GM18868 (cell line): ENCODE measurements around the gene ACOXL.

Experiments
- ATAC-seq: cut with Tn5 transposase; IDR thresholded peaks from one replicate; pipeline ENCODE4 v1.9.1; 2021; ENCODE audit warnings: mild to moderate bottlenecking, moderate library complexity; ENCODE audit not compliant: unreplicated experiment

The ACOXL gene

GRCh38 chr2:110790907-110791306, 58.5 kb downstream of the ACOXL start:
- no peak for ATAC-seq

GRCh38 chr2:110791435-110791834, 59.1 kb downstream of the ACOXL start:
- no peak for ATAC-seq

DNA sequence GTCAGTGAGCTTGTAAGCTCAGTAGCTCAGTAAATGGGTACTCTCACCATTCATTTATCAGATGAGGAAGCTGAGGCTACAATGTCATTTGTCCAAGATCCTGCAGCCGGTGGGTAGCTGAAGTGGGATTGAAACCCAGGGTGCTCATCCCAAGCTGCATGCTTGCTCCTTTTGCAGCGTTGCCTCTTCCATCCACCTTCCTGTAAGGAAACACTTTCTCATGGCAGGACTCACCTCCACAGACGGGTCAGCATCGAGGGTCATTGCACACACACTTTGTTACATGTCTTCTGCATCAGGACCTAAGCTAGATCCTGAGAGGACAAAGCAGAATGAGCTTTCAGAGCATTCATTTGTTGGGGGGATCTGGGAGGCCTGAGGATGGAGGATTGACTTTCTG, 60.7 kb downstream of the ACOXL start:
- no peak for ATAC-seq

- ATAC-seq: no peak
Observed at GRCh38 chr2:110794390-110794789, 62.0 kb downstream of the ACOXL start.

- ATAC-seq: no peak
Observed at GRCh38 chr2:110794951-110795350, 62.6 kb downstream of the ACOXL start.

- ATAC-seq: no peak
Observed at GRCh38 chr2:110796716-110797301, 64.4 kb downstream of the ACOXL start.

DNA sequence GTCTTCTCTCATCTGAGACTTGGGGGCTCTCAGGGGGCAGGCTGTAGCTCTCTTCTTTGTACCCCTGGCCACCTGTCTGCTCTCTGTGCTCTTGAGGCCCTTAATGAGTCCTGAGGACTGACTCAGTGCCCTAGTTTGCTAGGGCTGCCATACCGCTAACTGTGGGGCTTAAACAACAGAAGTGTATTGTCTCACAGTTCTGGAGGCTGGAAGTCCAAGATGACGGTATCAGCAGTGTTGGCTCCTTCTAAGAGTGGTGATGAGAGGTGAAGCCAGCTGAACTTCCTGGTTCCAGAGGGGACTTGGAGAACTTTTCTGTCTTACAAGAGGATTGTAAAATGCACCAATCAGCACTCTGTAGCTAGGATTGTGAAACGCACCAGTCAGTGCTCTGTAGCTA, 67.0 kb downstream of the ACOXL start:
- no peak for ATAC-seq

DNA sequence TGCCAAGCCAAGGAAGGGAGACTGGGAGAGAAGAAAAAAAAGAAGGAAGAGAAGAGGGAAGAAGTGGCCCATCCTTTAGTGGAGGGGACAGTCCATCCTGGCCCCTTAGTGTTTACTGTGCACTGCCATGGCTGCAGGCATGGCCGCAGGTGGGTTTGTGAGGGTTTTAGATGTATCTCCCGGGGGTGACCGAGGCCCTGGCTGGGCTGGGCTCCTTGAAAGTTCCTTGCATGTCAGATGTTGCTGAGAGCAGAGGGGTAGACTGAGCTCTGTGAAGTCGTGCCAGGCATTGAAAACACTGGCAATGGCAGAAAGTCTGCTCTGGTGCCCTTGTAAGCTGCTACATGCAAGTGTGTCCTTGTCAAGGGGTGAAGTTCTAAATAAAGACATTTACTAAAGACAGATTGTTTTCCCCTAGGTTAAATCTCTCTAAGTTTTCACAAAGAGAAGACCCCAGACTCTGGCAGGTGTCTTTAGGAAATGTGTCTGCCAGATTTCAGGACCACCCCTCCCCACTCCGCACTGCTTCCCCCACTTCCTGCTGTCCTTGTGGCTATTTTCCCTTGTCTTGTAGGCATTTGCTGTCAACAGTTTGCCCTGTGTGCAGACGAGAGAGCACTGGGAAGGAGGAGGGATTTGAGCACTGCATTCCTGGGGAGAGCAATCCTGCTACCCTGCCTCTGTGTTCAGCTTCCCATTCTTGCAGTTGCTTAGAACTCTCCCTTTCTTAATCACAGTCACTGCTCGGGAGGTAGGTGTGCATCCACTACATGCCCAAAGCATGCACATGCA, 68.4 kb downstream of the ACOXL start:
- ATAC-seq: no peak

DNA sequence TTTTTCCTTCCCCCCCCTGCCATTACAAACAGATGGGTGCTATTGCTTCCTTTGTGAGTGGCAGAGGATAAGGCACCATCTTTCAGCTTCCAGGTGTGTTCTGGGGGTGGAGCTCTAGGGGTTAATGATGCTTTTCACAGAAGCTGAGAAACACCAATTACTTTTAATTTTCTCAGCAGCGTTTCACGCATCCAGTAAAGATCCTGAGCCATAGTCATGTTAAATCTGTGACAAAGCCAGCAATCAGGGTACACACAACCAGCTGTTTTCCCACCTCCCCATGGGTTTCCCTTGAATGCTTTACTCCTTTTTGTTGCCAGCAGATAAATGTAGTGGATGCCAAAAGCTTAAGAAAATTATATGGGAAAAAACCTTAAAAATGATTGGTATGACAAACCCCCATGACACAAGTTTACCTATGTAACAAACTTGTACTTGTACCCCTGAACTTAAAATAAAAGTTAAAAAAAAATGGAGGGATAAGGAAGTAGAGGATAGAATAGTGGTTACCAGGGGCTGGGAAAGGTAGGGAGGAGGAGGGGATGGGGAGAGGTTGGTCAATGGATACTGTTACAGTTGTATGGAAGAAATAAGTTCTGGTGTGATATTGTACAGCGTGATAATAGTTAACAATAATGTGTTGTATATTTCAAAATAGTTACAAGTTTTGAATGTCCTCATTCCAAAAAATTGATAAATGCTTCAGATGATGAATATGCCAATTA, 70.0 kb downstream of the ACOXL start:
- ATAC-seq: no peak

DNA sequence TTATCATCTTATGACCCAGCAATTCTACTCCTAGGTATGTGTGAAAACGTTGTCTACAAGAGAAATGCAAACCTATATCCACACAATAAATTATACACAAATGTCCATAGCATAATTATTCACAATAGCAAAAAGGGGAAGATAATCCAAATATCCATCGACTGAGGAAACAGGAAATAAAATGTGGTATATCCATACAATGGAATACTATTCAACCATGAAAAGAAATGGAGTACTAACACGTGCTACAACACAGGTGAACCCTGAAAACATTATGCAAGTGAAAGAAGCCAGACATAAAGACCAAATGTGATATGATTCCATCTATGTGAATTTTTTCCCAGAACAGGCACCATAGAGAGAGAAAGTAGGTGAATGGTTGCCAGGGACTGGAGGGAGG, 72.1 kb downstream of the ACOXL start:
- ATAC-seq: no peak

GRCh38 chr2:110804915-110805314, 72.5 kb downstream of the ACOXL start:
- peak; percentile 81 for ATAC-seq

DNA sequence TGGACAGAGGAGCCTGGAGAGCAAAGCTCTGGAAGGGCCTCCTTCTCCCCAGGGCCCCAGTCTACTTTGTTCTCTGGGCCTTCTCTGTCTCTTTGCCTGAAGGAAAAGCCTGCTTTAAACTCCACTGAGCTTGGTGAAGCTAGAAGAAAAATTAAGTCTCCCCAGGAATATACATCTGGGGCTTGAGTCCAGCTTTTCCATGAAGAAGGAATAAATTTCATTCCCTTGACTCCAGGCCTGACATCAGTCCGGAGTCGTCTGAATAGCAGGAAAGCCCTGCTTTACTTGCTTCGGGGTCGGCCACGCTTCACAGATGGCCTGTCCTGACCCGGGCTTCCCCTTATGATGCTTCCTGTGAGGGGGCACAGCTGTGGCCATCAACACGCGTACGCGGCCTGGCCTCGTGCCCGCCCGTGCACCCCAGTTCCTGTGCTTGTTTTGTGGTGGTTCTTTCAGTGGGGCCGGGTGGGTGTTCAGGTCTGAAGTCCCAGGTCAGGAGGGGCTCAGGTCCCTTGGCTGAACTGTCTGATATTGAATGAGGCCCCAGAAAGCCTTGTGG, 73.6 kb downstream of the ACOXL start:
- ATAC-seq: peak; percentile 63

- no peak for ATAC-seq
Observed at GRCh38 chr2:110807522-110807921, 75.1 kb downstream of the ACOXL start.

DNA sequence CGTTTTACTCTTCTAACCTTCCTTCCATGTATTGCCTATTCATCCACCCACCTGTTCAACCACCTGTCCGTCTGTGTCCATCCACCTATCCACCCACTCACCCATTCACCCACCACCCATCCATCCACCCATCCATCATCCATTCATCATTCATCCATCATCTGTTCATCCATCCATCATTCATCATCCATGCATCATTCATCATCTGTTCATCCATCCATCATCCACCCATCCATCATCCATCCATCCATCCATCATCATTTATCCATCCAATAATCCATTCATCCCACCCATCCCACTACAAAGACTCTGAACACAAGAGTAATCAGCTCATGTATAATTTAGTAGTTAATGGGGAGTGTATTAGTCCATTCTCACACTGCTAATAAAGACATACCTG, 78.0 kb downstream of the ACOXL start:
- no peak for ATAC-seq

DNA sequence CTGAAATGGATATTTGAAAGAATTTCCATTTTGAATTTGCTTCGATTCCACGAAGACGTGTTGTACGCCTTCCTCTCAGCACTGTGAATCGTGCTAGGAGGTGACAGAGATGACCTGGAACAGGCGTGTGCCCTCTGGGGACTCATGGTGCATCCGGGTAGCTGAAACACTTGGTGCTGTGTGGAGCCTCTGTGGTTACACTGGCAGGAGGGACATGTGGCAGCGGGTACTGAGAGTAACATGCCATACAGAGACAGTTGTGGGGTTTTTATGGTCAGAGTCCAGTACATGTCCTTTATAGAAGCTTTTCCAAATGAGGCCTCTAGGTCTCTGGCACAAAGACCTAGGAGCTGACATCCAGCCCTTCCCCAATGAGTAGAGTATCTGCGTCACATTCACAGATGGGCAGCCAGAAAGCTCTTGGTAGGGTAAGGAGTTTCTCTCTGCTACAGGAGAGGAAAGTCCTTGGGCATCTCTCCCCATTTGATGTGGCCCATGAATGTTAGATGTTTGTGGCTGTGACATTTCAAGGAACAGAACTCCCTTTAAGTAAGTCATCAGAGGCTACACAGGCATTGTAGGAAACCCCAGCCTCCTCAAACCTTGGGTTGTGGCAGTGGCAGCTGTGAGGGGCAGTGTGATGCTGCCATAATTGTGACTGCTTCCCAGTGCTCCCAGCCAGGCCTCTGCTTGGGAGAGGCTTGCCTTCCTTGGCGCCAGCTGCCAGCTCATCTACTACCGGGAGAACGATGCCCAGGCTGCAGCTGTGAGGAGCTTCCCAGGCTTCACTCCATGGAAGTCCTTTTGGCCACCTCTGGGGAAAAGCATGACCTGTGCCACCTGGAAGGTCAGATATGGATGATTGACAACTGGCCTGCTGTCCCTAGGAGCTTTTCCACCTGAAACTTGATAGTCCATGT, 80.6 kb downstream of the ACOXL start:
- ATAC-seq: no peak

DNA sequence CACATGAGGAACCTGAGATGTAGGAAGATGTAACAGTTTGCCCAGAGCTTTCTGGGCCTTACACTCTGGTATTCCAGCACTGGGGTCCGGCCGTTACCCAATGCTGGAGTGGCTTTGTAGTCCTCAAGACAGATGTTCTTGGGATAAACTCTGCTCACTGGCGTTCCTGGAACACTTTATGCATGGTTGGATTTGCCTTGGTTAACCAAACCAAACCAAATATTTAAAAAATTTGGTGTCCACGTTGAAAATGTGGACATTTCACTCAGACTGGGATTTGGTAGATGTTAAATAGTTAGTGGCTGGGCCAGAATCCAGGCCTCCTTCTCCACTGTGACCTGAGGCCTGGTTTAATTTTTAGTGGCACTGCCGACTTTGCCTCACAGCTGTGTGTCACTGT, 81.5 kb downstream of the ACOXL start:
- ATAC-seq: no peak

DNA sequence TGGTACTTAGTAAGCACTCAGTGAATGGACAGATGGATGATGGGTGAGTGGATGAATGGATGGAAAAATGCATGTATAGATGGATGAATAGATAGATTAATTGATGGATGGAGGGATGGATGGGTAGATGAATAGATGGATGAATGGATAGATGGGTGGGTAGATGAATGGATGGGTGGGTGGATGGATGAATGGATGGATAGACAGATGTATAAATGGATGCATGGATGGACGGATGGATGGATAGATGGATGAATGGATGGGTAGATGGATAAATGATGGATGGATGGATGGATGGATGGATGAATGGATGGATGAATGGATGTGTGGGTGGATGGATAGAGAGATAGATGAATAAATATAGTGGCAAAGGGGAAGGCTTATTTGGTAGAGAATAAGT, 83.6 kb downstream of the ACOXL start:
- ATAC-seq: no peak

GRCh38 chr2:110816404-110817365, 84.3 kb downstream of the ACOXL start:
- no peak for ATAC-seq

GRCh38 chr2:110818767-110819481, 86.6 kb downstream of the ACOXL start:
- no peak for ATAC-seq
